Body of pancreas (tissue), 4 donors: ENCODE results near the gene MAP3K5.

Source experiments
- CTCF ChIP-seq, 7 experiments: fragments of 450-650 bp in 4 of 7; fragments of 200-600 bp in 3 of 7; sonication (generic) in 3 of 7; IDR thresholded peaks; one replicate each; pipeline ENCODE4 v1.5.1; 2016 to 2019; ENCODE audit warnings: antibody characterized with exemption in 7 of 7
- POLR2A ChIP-seq, 3 donors: fragments of 450-650 bp; IDR thresholded peaks; one replicate each; pipeline ENCODE4 v1.6.1; 2016; ENCODE audit warnings: antibody characterized with exemption in 3 of 3, mild to moderate bottlenecking in 2 of 3

- TF ChIP-seq CTCF (IDR thresholded peaks at IDR 0.05) (no peak), POLR2A (IDR thresholded peaks at IDR 0.05) (no peak)
Measured at GRCh38 chr6:136660727-136661126, 131.6 kb downstream of the MAP3K5 start.
